H1 (cell line): ENCODE measurements around the gene THOC5. TPM values are rescaled to one million over a fixed set of nuclear protein-coding genes. Genes with fewer than 3 reads are reported as not detected.

ENCODE experiments used
- CTCF ChIA-PET: fragments of 300-600 bp; sonication (Branson Sonifier 250); formaldehyde crosslinking; loops from one replicate; lab custom pipeline; 2021; ENCODE audit not compliant: partially characterized antibody; lab: Charles Lee
- POLR2A ChIA-PET: fragments of 300-600 bp; sonication (Branson Sonifier 250); formaldehyde crosslinking; loops from one replicate; lab custom pipeline; 2021; ENCODE audit warnings: inconsistent platforms; ENCODE audit not compliant: partially characterized antibody; lab: Charles Lee
- DNase-seq, 2 experiments: peaks; one replicate each; pipeline versions ENCODE4 v3.0.0 to v3.0.0-alpha.2; 2010 to 2022; ENCODE audit warnings: low spot score in 2 of 2, low read depth in 1 of 2, mixed read lengths in 1 of 2
- FAIRE-seq: peaks from 2 replicates; lab custom pipeline; 2011; peaks lifted over from hg19 to GRCh38; lab: Jason Lieb, UNC
- H2AFZ ChIP-seq: 2 replicates; pipeline ENCODE4 v1.8.1; 2012; ENCODE audit warnings: low read length, inconsistent platforms
- H2AK5ac ChIP-seq: 2 replicates; pipeline ENCODE4 v1.6.1; 2013; ENCODE audit warnings: low read depth, low read length
- H2BK120ac ChIP-seq: replicated peaks from 2 replicates; pipeline ENCODE3; 2013; ENCODE audit warnings: low read depth, low read length, inconsistent platforms
- H2BK12ac ChIP-seq: 2 replicates; pipeline ENCODE4 v1.6.1; 2013; ENCODE audit warnings: low read depth, low read length
- H2BK15ac ChIP-seq: 2 replicates; pipeline ENCODE4 v1.6.1; 2013; ENCODE audit warnings: low read length
- H2BK20ac ChIP-seq: 2 replicates; pipeline ENCODE4 v1.6.1; 2013; ENCODE audit warnings: low read length
- H2BK5ac ChIP-seq: 2 replicates; pipeline ENCODE4 v1.6.1; 2013; ENCODE audit warnings: low read depth, low read length
- H3K14ac ChIP-seq: 2 replicates; pipeline ENCODE4 v1.6.1; 2013; ENCODE audit warnings: inconsistent platforms; ENCODE audit not compliant: insufficient read length
- H3K18ac ChIP-seq: 2 replicates; pipeline ENCODE4 v1.6.1; 2013; ENCODE audit warnings: low read length; ENCODE audit errors: extremely low read depth
- H3K23ac ChIP-seq: 2 replicates; pipeline ENCODE4 v1.6.1; 2013; ENCODE audit warnings: inconsistent platforms; ENCODE audit not compliant: insufficient read length
- H3K23me2 ChIP-seq: 2 replicates; pipeline ENCODE4 v1.6.1; 2013; ENCODE audit warnings: low read depth, low read length
- H3K27ac ChIP-seq: 2 replicates; pipeline ENCODE4 v1.6.1; 2011; ENCODE audit warnings: low read depth, low read length, inconsistent platforms
- H3K27me3 ChIP-seq, 4 experiments: replicated peaks in 1 of 4; 1 replicate in 1 of 4; 2 replicates in 3 of 4; pipeline versions ENCODE4 v1.6.1 to v1.8.1; 2011 to 2013; ENCODE audit warnings: low read length in 3 of 4, mild to moderate bottlenecking in 3 of 4, inconsistent platforms in 2 of 4, mixed read lengths in 2 of 4, moderate library complexity in 1 of 4; ENCODE audit not compliant: control insufficient read depth in 3 of 4, insufficient read depth in 3 of 4; ENCODE audit errors: extremely low read depth in 1 of 4
- H3K36me3 ChIP-seq, 4 experiments: 2 replicates each; pipeline versions ENCODE4 v1.6.1 to v1.8.1; 2011 to 2013; ENCODE audit warnings: mild to moderate bottlenecking in 4 of 4, low read length in 3 of 4, moderate library complexity in 2 of 4, control low read depth in 1 of 4, inconsistent platforms in 1 of 4; ENCODE audit not compliant: insufficient read depth in 4 of 4, control insufficient read depth in 2 of 4
- H3K4ac ChIP-seq: replicated peaks from 2 replicates; pipeline ENCODE3; 2013; ENCODE audit warnings: low read length, low read depth, mixed read lengths, inconsistent platforms; ENCODE audit not compliant: insufficient read length
- H3K4me1 ChIP-seq, 4 experiments: replicated peaks in 1 of 4; 1 replicate in 1 of 4; 2 replicates in 3 of 4; pipeline versions ENCODE4 v1.6.1 to v1.8.1; 2011 to 2013; ENCODE audit warnings: low read length in 3 of 4, inconsistent platforms in 2 of 4, mixed read lengths in 1 of 4; ENCODE audit not compliant: insufficient read depth in 4 of 4, control insufficient read depth in 3 of 4
- H3K4me2 ChIP-seq, 2 experiments: 2 replicates each; pipeline versions ENCODE4 v1.6.1 to v1.8.1; 2011 to 2013; ENCODE audit warnings: low read depth in 2 of 2, low read length in 2 of 2, control low read depth in 1 of 2, inconsistent platforms in 1 of 2, mild to moderate bottlenecking in 1 of 2; ENCODE audit not compliant: insufficient read depth in 1 of 2
- H3K4me3 ChIP-seq, 4 experiments: fragments of 200-600, 300-600 bp in 1 of 4; sonication (generic), shearing (Covaris generic), sonication (Bioruptor Twin) in 1 of 4; 2 replicates each; pipeline versions ENCODE4 v1.5.1 to v1.8.1; 2011 to 2016; ENCODE audit warnings: low read length in 4 of 4, low read depth in 3 of 4, control low read depth in 2 of 4, inconsistent platforms in 2 of 4, mild to moderate bottlenecking in 2 of 4, mixed read lengths in 1 of 4, moderate library complexity in 1 of 4; ENCODE audit not compliant: insufficient read depth in 2 of 4; ENCODE audit errors: extremely low read depth in 1 of 4
- H3K56ac ChIP-seq: replicated peaks from 2 replicates; pipeline ENCODE3; 2013; ENCODE audit warnings: low read depth, mild to moderate bottlenecking, mixed read lengths, low read length, inconsistent platforms; ENCODE audit not compliant: insufficient read length
- H3K79me1 ChIP-seq: 2 replicates; pipeline ENCODE4 v1.6.1; 2013; ENCODE audit warnings: low read depth, low read length, control low read depth
- H3K79me2 ChIP-seq, 2 experiments: 2 replicates each; pipeline versions ENCODE4 v1.6.1 to v1.8.1; 2012 to 2013; ENCODE audit warnings: low read length in 2 of 2, mild to moderate bottlenecking in 2 of 2, inconsistent platforms in 1 of 2; ENCODE audit not compliant: insufficient read depth in 2 of 2, control insufficient read depth in 1 of 2
- H3K9ac ChIP-seq, 4 experiments: replicated peaks in 1 of 4; 1 replicate in 1 of 4; 2 replicates in 3 of 4; pipeline versions ENCODE4 v1.6.1 to v1.8.1; 2011 to 2013; ENCODE audit warnings: low read depth in 3 of 4, low read length in 3 of 4, control low read depth in 2 of 4, mild to moderate bottlenecking in 2 of 4, moderate library complexity in 2 of 4, inconsistent platforms in 1 of 4; ENCODE audit errors: extremely low read depth in 1 of 4
- H3K9me3 ChIP-seq, 2 experiments: 2 replicates each; pipeline versions ENCODE4 v1.6.1 to v1.8.1; 2012 to 2013; ENCODE audit warnings: mild to moderate bottlenecking in 2 of 2, moderate library complexity in 2 of 2, control low read depth in 1 of 2, inconsistent platforms in 1 of 2, low read depth in 1 of 2, low read length in 1 of 2, mixed read lengths in 1 of 2; ENCODE audit not compliant: insufficient read depth in 2 of 2
- H4K20me1 ChIP-seq, 2 experiments: replicated peaks in 1 of 2; 2 replicates each; pipeline versions ENCODE3 to v1.8.1; 2011 to 2013; ENCODE audit warnings: inconsistent platforms in 2 of 2, low read length in 2 of 2, mild to moderate bottlenecking in 1 of 2; ENCODE audit not compliant: insufficient read depth in 2 of 2, control insufficient read depth in 1 of 2
- H4K5ac ChIP-seq: 2 replicates; pipeline ENCODE4 v1.6.1; 2013; ENCODE audit warnings: low read length, low read depth, mixed read lengths, inconsistent platforms; ENCODE audit not compliant: insufficient read length
- H4K8ac ChIP-seq: 2 replicates; pipeline ENCODE4 v1.8.0; 2013; ENCODE audit warnings: mild to moderate bottlenecking, moderate library complexity, low read length, inconsistent platforms; ENCODE audit not compliant: insufficient read depth; ENCODE audit errors: extremely low read depth
- H4K91ac ChIP-seq: replicated peaks from 2 replicates; pipeline ENCODE3; 2013; ENCODE audit warnings: low read length, mixed read lengths, inconsistent platforms; ENCODE audit not compliant: insufficient read length
- CBX5 ChIP-seq: fragments of 300-800, 300-1000 bp; sonication (generic); IDR thresholded peaks from 2 replicates; pipeline ENCODE4 v1.7.1; 2016; ENCODE audit warnings: antibody characterized with exemption, low read length, low read depth
- EGR1 ChIP-seq: IDR thresholded peaks from 2 replicates; pipeline ENCODE4 v1.6.1; 2011; ENCODE audit warnings: low read depth, low read length, borderline replicate concordance
- GTF2F1 ChIP-seq: IDR thresholded peaks from 2 replicates; pipeline ENCODE4 v1.6.1; 2012; ENCODE audit warnings: low read depth, low read length, improper control_type of control experiment, borderline replicate concordance
- MAFK ChIP-seq: IDR thresholded peaks from 2 replicates; pipeline ENCODE4 v1.6.1; 2012; ENCODE audit warnings: low read depth, mild to moderate bottlenecking, improper control_type of control experiment, low read length
- NANOG ChIP-seq: IDR thresholded peaks from 2 replicates; pipeline ENCODE4 v1.6.1; 2011; ENCODE audit warnings: low read length, low read depth, mild to moderate bottlenecking, inconsistent platforms; ENCODE audit not compliant: insufficient read depth, poor library complexity, severe bottlenecking
- NRF1 ChIP-seq: IDR thresholded peaks from 2 replicates; pipeline ENCODE4 v1.6.1; 2011; ENCODE audit warnings: mild to moderate bottlenecking, low read depth, low read length, improper control_type of control experiment
- SP2 ChIP-seq: IDR thresholded peaks from 2 replicates; pipeline ENCODE4 v1.6.1; 2012; ENCODE audit warnings: mild to moderate bottlenecking, low read length, inconsistent platforms
- TCF12 ChIP-seq: IDR thresholded peaks from 2 replicates; pipeline ENCODE4 v1.6.1; 2011; ENCODE audit warnings: low read depth, mild to moderate bottlenecking, low read length
- TEAD4 ChIP-seq: IDR thresholded peaks from 2 replicates; pipeline ENCODE4 v1.6.1; 2012; ENCODE audit warnings: low read depth, low read length, inconsistent platforms, mixed read lengths
- USF2 ChIP-seq: IDR thresholded peaks from 2 replicates; pipeline ENCODE4 v1.6.1; 2011; ENCODE audit warnings: low read length, improper control_type of control experiment
- WGBS, 2 experiments: shearing (Covaris generic) in 1 of 2; methylation state at CpG; one replicate each; pipeline versions ENCODE4 v1.1.6 to v1.1.7; 2013 to 2015; ENCODE audit warnings: low lambda C conversion rate in 2 of 2, mixed read lengths in 2 of 2, inconsistent platforms in 1 of 2, low coverage in 1 of 2, missing lambda C conversion rate in 1 of 2; ENCODE audit not compliant: insufficient replicate concordance in 2 of 2, insufficient coverage in 1 of 2, insufficient read length in 1 of 2; ENCODE audit errors: extremely low coverage in 1 of 2, missing lambda C conversion rate in 1 of 2; 5-methylcytosine and 5-hydroxymethylcytosine counted together
- polyA plus RNA-seq, 7 experiments: library from polyadenylated mRNA; depleted of rRNA in 3 of 7; stranded (reverse) in 5 of 7; unstranded in 2 of 7; fragments of >200 nt in 5 of 7; fragments of 200-250 nt in 2 of 7; gene quantifications; 1 replicate in 5 of 7; 2 replicates in 1 of 7; 4 replicates in 1 of 7; pipeline versions ENCODE4 v1.2.1 to v1.2.3, GENCODE V29; 2011 to 2013; ENCODE audit warnings: missing spikeins in 2 of 7, mixed read lengths in 2 of 7
- total RNA-seq: library from RNA; stranded (reverse); fragmentation: NEBNext Ultra II Directional; extraction: Animal tissue kit (Norgen Biotek cat#: 25700); gene quantifications from 2 replicates; pipeline ENCODE4 v1.2.1, GENCODE V29; 2021

Gene THOC5
- total and polyA plus RNA-seq, 2 of the 8 experiments (the other 6 are each of a cell fraction or from before 2014, with no cell fraction given) = 27.7 to 65.7 TPM

DNA sequence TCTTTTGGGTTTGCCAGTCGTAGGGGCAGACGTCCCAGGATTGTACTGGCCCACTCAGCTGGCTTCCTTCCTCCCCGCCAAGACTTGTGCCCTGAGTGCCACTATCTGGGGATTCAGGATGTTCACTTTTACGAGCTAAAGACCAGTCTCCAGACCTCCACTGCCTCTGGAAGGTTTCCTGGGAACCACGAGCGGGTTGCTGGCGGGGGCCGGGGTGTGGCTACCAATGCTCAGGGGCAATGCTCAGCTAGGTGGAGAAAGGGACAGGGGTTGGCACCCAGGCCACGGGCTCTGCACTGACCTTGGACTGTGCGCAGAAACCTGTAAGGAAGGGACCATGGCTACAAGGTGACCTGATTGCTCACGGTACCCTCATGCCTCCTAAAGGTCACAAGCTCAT, 71.3 kb downstream of the THOC5 start:
- DNase-seq (no peak), FAIRE-seq (no peak)
- H3K27me3 ChIP-seq = peaks cover 26 to 52% (median 49%) of the 10 kb centered on the region in 4 experiments
- H2AK5ac ChIP-seq = peak overlapping the region; percentile 56; the same call in 1 of the 2 replicates
- H2BK120ac ChIP-seq = no peak overlapping the region
- peak overlapping the region; percentile 88 for H2BK12ac ChIP-seq
- no peak overlapping the region for H3K27ac ChIP-seq
- peak overlapping the region; percentile 98; the same call in 1 of the 2 replicates for H2BK15ac ChIP-seq
- no peak overlapping the region for H3K14ac ChIP-seq
- TF ChIP-seq MAFK (no peak), TCF12 (no peak), NRF1 (no peak), EGR1 (no peak), TEAD4 (no peak), CBX5 (no peak), NANOG (no peak), USF2 (no peak), GTF2F1 (no peak), SP2 (no peak)
- H3K23me2 ChIP-seq = peaks cover 19% of the 10 kb centered on the region; the same call in 1 of the 2 replicates
- ChIA-PET CTCF (interaction anchor here (0.6 to 6.2 kb wide), 15 partner anchors 10 to 118 kb away, joined by 3 to 42 read pairs (median 3); no protein-coding TSS in a partner anchor), POLR2A (interaction anchor here (0.6 to 3.7 kb wide), 8 partner anchors 12 to 98 kb away, joined by 3 to 36 read pairs (median 4); partner anchors contain the start of gene THOC5)
- H4K91ac ChIP-seq = no peak overlapping the region
- H3K4me3 ChIP-seq = peak overlapping the region in 3 of 4 experiments; percentile 3 to 57 (median 30); a peak in 4 of 8 replicates
- peak overlapping the region; percentile 32; the same call in 1 of the 2 replicates for H3K18ac ChIP-seq
- H3K4me2 ChIP-seq = peak overlapping the region; percentile 71 to 74
- H2AFZ ChIP-seq = no peak overlapping the region
- WGBS, 2 experiments = 74% methylated on average over 11 of the region's 11 CpGs; no CpG with 5 or more reads in 1 of the 2 experiments
- no peaks in the 10 kb centered on the region for H3K79me1 ChIP-seq
- H3K79me2 ChIP-seq = no peaks in the 10 kb centered on the region
- H4K20me1 ChIP-seq = peaks cover 4 to 5% of the 10 kb centered on the region in 2 experiments
- no peak overlapping the region for H3K56ac ChIP-seq
- H2BK20ac ChIP-seq = peak overlapping the region; percentile 77; the same call in 1 of the 2 replicates
- H3K9ac ChIP-seq = no peak overlapping the region
- H2BK5ac ChIP-seq = peak overlapping the region; percentile 71; the same call in 1 of the 2 replicates
- H3K4me1 ChIP-seq = peaks cover 14 to 27% (median 20%) of the 10 kb centered on the region in 4 experiments
- 0 out of 2 replicates have a peak overlapping the region, but pooled peaks have one; percentile 15 for H4K8ac ChIP-seq
- H3K4ac ChIP-seq = no peak overlapping the region
- H3K9me3 ChIP-seq = peaks cover 0 to 11% of the 10 kb centered on the region in 2 experiments; a peak in 2 of 4 replicates
- no peak overlapping the region for H4K5ac ChIP-seq
- peaks cover 0 to 12% (median 4%) of the 10 kb centered on the region in 4 experiments; a peak in 4 of 8 replicates for H3K36me3 ChIP-seq
- no peak overlapping the region for H3K23ac ChIP-seq
